Small intestine (tissue), 7 donors: ENCODE measurements around the gene NLRP1. TPM values are rescaled to one million over a fixed set of nuclear protein-coding genes. Genes with fewer than 3 reads are reported as not detected.
"Not testable (repeated sequence)": the region's sequence is repeated elsewhere in the genome, so short reads cannot be mapped to it uniquely, and the experiment has no call there.

ENCODE experiments used
- DNase-seq, 2 donors: peaks; one replicate each; pipeline versions ENCODE4 v3.0.0 to v3.0.0-alpha.2; 2013
- FAIRE-seq: peaks from 2 replicates; lab custom pipeline; 2012; peaks lifted over from hg19 to GRCh38; lab: Jason Lieb, UNC
- H3K27ac ChIP-seq, 3 donors: one replicate each; pipeline ENCODE4 v1.5.1; 2013; ENCODE audit warnings: low read length in 2 of 3, mild to moderate bottlenecking in 2 of 3, control low read depth in 1 of 3, inconsistent platforms in 1 of 3, low read depth in 1 of 3, moderate library complexity in 1 of 3
- H3K27me3 ChIP-seq, 3 donors: one replicate each; pipeline ENCODE4 v1.6.1; 2013; ENCODE audit warnings: low read length in 3 of 3, inconsistent platforms in 1 of 3; ENCODE audit not compliant: control insufficient read depth in 3 of 3, insufficient read depth in 3 of 3
- H3K36me3 ChIP-seq, 3 donors: one replicate each; pipeline ENCODE4 v1.6.1; 2013; ENCODE audit warnings: low read length in 3 of 3, inconsistent platforms in 1 of 3, low read depth in 1 of 3, mild to moderate bottlenecking in 1 of 3, moderate library complexity in 1 of 3; ENCODE audit not compliant: control insufficient read depth in 3 of 3, insufficient read depth in 2 of 3
- H3K4me1 ChIP-seq, 3 donors: one replicate each; pipeline ENCODE4 v1.6.1; 2013; ENCODE audit warnings: low read length in 2 of 3, inconsistent platforms in 1 of 3, low read depth in 1 of 3, mild to moderate bottlenecking in 1 of 3, moderate library complexity in 1 of 3; ENCODE audit not compliant: control insufficient read depth in 3 of 3, insufficient read depth in 2 of 3
- H3K4me3 ChIP-seq, 3 donors: one replicate each; pipeline ENCODE4 v1.5.1; 2013; ENCODE audit warnings: low read length in 3 of 3, control low read depth in 1 of 3, inconsistent platforms in 1 of 3, low read depth in 1 of 3, mild to moderate bottlenecking in 1 of 3, moderate library complexity in 1 of 3
- H3K9me3 ChIP-seq, 2 donors: one replicate each; pipeline ENCODE4 v1.6.1; 2013; ENCODE audit warnings: low read depth in 1 of 2, low read length in 1 of 2; ENCODE audit not compliant: control insufficient read depth in 2 of 2, insufficient read depth in 1 of 2
- WGBS, 3 donors: extraction: QIAGEN DNeasy Blood & Tissue Kit; methylation state at CpG; one replicate each; pipeline ENCODE4 v1.1.7; 2013; 5-methylcytosine and 5-hydroxymethylcytosine counted together
- polyA plus RNA-seq, 4 donors: library from polyadenylated mRNA; stranded (reverse) in 3 of 4; unstranded in 1 of 4; fragments of 200-250 nt in 3 of 4; fragments of 120-200 nt in 1 of 4; gene quantifications; one replicate each; pipeline versions ENCODE4 v1.2.1 to v1.2.3, GENCODE V29; 2013
- donor health status: healthy with polysubstance abuse.
- donor health status: control.
- donor health status: control.
- donor health status: Bipolar disorder and iron deficiency.
- donor health status: healthy.

Gene NLRP1
- polyA plus RNA-seq, 4 donors = 2.2 to 12.8 (median 8.1) TPM

GRCh38 chr17:5578768-5579167 is 5.5 kb downstream of the NLRP1 start:
- H3K9me3 ChIP-seq, H3K27me3 ChIP-seq, FAIRE-seq, H3K27ac ChIP-seq, DNase-seq, H3K4me3 ChIP-seq, H3K36me3 ChIP-seq, H3K4me1 ChIP-seq: not testable (repeated sequence)
- WGBS, 3 donors = 79 to 91% (median 83%) methylated on average over 3 of the region's 4 CpGs

- not testable (repeated sequence) for DNase-seq, FAIRE-seq, H3K4me1 ChIP-seq, H3K36me3 ChIP-seq, H3K27me3 ChIP-seq, H3K27ac ChIP-seq, H3K4me3 ChIP-seq, H3K9me3 ChIP-seq
- WGBS, 3 donors = 88 to 94% (median 91%) methylated on average over 6 to 7 of the region's 7 CpGs
These were observed 11.3 kb downstream of the NLRP1 start for GRCh38 chr17:5573017-5573416.

- FAIRE-seq (no peak), DNase-seq (no peak)
- no peaks in the 10 kb centered on the region for H3K36me3 ChIP-seq
- WGBS, 3 donors = 91 to 95% (median 91%) methylated on average over 1 of the region's 1 CpG
- no peak overlapping the region for H3K27ac ChIP-seq
- H3K4me3 ChIP-seq = no peak overlapping the region
- no peaks in the 10 kb centered on the region for H3K4me1 ChIP-seq
- H3K27me3 ChIP-seq = no peaks in the 10 kb centered on the region
- no peaks in the 10 kb centered on the region for H3K9me3 ChIP-seq
These were observed 13.0 kb downstream of the NLRP1 start for GRCh38 chr17:5571281-5571680.

- FAIRE-seq (no peak), DNase-seq (no peak)
- Histone ChIP-seq H3K27ac (no peak overlapping the region), H3K4me1 (no peaks in the 10 kb centered on the region), H3K4me3 (no peak overlapping the region), H3K36me3 (no peaks in the 10 kb centered on the region), H3K9me3 (no peaks in the 10 kb centered on the region), H3K27me3 (no peaks in the 10 kb centered on the region)
- WGBS, 3 donors = 75 to 87% (median 79%) methylated on average over 2 of the region's 2 CpGs
These were observed 18.5 kb downstream of the NLRP1 start for GRCh38 chr17:5565808-5566207.

- Histone ChIP-seq H3K4me1 (no peaks in the 10 kb centered on the region), H3K36me3 (no peaks in the 10 kb centered on the region), H3K4me3 (no peak overlapping the region), H3K9me3 (no peaks in the 10 kb centered on the region), H3K27ac (no peak overlapping the region), H3K27me3 (no peaks in the 10 kb centered on the region)
- FAIRE-seq (no peak), DNase-seq (no peak)
- WGBS, 3 donors = 72 to 83% (median 83%) methylated on average over 2 of the region's 2 CpGs
These were observed 20.9 kb downstream of the NLRP1 start for GRCh38 chr17:5563456-5563855.

- no peak for DNase-seq
- 62 to 77% (median 68%) methylated on average over 6 of the region's 6 CpGs for WGBS, 3 donors
- Histone ChIP-seq H3K4me1 (no peaks in the 10 kb centered on the region), H3K36me3 (peaks cover 0 to 2% (median 0%) of the 10 kb centered on the region in 3 donors), H3K27me3 (no peaks in the 10 kb centered on the region), H3K9me3 (no peaks in the 10 kb centered on the region), H3K27ac (no peak overlapping the region), H3K4me3 (no peak overlapping the region)
- FAIRE-seq = no peak
These were observed 21.5 kb downstream of the NLRP1 start for GRCh38 chr17:5562661-5563360.

- no peaks in the 10 kb centered on the region for H3K4me1 ChIP-seq
- H3K36me3 ChIP-seq = peaks cover 0 to 2% (median 0%) of the 10 kb centered on the region in 3 donors
- WGBS, 3 donors = 79 to 87% (median 86%) methylated on average over 12 to 14 of the region's 14 CpGs
- no peak overlapping the region for H3K27ac ChIP-seq
- no peaks in the 10 kb centered on the region for H3K9me3 ChIP-seq
- no peak overlapping the region for H3K4me3 ChIP-seq
- H3K27me3 ChIP-seq = no peaks in the 10 kb centered on the region
- FAIRE-seq = no peak
- no peak for DNase-seq
These were observed 22.4 kb downstream of the NLRP1 start for GRCh38 chr17:5561736-5562571.

- no peak overlapping the region for H3K27ac ChIP-seq
- peaks cover 0 to 2% (median 0%) of the 10 kb centered on the region in 3 donors for H3K36me3 ChIP-seq
- no peak overlapping the region for H3K4me3 ChIP-seq
- no peak for DNase-seq
- no peaks in the 10 kb centered on the region for H3K9me3 ChIP-seq
- 83 to 89% (median 87%) methylated on average over 9 of the region's 9 CpGs for WGBS, 3 donors
- no peaks in the 10 kb centered on the region for H3K27me3 ChIP-seq
- no peaks in the 10 kb centered on the region for H3K4me1 ChIP-seq
- no peak for FAIRE-seq
These were observed 23.8 kb downstream of the NLRP1 start for GRCh38 chr17:5560361-5560988.
